Activated naive CD8-positive, alpha-beta T cell (primary cell): ENCODE measurements around the gene ATG2A.
A peak's percentile ranks its signal among the peaks of the same experiment; 100 is the strongest.

Source experiments
- H3K27ac Mint-ChIP-seq: one replicate; pipeline ENCODE4 v1.8.0; 2021; ENCODE audit warnings: mixed read lengths
- H3K27me3 Mint-ChIP-seq: one replicate; pipeline ENCODE4 v1.8.0; 2021; ENCODE audit warnings: mixed read lengths
- H3K36me3 Mint-ChIP-seq: one replicate; pipeline ENCODE4 v1.8.0; 2021; ENCODE audit warnings: mixed read lengths
- H3K4me1 Mint-ChIP-seq: one replicate; pipeline ENCODE4 v1.8.0; 2021; ENCODE audit warnings: low read depth, mixed read lengths
- H3K4me3 Mint-ChIP-seq: one replicate; pipeline ENCODE4 v1.8.0; 2021; ENCODE audit warnings: mild to moderate bottlenecking, mixed read lengths
- H3K9me3 Mint-ChIP-seq: one replicate; pipeline ENCODE4 v1.8.0; 2021; ENCODE audit warnings: low read depth, mixed read lengths

Gene ATG2A

DNA sequence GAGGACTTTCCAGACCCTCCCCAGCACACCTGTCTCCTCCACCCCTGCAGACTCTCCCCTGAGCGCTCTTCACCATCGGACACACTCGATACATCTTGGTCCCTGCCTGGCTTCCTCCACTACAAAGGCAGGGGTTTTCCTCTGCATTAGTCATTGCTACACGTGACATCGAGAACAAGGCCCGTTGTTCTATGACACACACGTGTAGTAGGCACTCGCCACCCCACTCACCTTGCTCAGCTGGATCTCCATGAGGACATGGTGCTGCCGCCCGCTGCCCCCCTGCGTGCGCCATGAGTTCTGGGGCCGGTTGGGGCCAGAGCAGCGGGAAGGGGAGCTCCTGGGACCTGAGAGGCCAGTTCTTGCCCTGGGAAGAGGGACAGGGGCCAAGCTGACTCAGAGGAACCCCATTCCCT, 16.7 kb downstream of the ATG2A start:
- Mint-ChIP-seq H3K36me3 (peaks cover 3% of the 10 kb centered on the region), H3K27me3 (no peaks in the 10 kb centered on the region), H3K4me1 (peaks cover 12% of the 10 kb centered on the region), H3K4me3 (peak overlapping the region; percentile 67), H3K9me3 (no peaks in the 10 kb centered on the region), H3K27ac (peak overlapping the region; percentile 96)

- Mint-ChIP-seq H3K27ac (no peak overlapping the region), H3K9me3 (no peaks in the 10 kb centered on the region), H3K4me3 (no peak overlapping the region), H3K36me3 (peaks cover 3% of the 10 kb centered on the region), H3K27me3 (no peaks in the 10 kb centered on the region), H3K4me1 (peaks cover 12% of the 10 kb centered on the region)
These were observed 18.5 kb downstream of the ATG2A start for GRCh38 chr11:64898541-64898940.

- Mint-ChIP-seq H3K27me3 (no peaks in the 10 kb centered on the region), H3K27ac (no peak overlapping the region), H3K36me3 (peaks cover 3% of the 10 kb centered on the region), H3K4me3 (no peak overlapping the region), H3K4me1 (peaks cover 12% of the 10 kb centered on the region), H3K9me3 (no peaks in the 10 kb centered on the region)
These were observed 18.9 kb downstream of the ATG2A start for GRCh38 chr11:64898076-64898445.

DNA sequence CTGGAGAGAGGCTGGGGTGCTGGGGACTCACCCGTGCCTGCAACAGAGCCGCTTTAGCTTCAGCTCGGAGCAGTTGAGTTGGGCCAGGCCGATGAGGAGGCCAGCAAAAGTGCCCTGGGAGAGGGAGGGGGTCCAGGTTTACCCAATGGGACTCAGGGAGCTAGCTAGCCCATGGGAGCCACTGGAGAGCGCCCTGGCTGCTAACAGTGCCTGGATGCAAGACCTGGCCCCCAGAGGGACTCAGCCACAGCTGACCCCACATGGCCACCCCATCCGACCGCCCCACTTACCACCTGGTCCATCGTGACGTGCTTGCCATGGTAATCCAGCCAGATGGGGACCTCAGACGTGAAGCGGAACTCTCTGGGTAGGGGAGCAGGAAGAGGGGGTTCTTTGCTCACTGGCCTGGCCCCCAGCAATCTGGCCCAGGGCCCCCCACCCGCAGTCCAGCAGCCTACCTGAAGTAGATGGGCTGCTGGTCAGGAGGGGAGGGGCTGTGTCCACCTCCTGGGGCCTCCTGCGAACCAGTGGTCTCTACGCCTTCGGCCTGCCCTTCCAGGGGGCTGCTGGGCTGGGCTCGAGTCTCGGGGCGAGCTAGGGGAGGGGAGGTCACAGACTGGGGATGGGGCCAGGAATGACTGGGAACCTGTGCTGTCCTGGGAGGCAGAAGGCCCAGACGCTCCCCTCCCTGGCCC, 19.5 kb downstream of the ATG2A start:
- Mint-ChIP-seq H3K4me1 (peaks cover 12% of the 10 kb centered on the region), H3K4me3 (no peak overlapping the region), H3K36me3 (peaks cover 3% of the 10 kb centered on the region), H3K27ac (no peak overlapping the region), H3K27me3 (no peaks in the 10 kb centered on the region), H3K9me3 (no peaks in the 10 kb centered on the region)

- H3K9me3 Mint-ChIP-seq = no peaks in the 10 kb centered on the region
- no peak overlapping the region for H3K4me3 Mint-ChIP-seq
- no peak overlapping the region for H3K27ac Mint-ChIP-seq
- H3K4me1 Mint-ChIP-seq = peaks cover 11% of the 10 kb centered on the region
- no peaks in the 10 kb centered on the region for H3K27me3 Mint-ChIP-seq
- H3K36me3 Mint-ChIP-seq = peaks cover 3% of the 10 kb centered on the region
These were observed 20.5 kb downstream of the ATG2A start for GRCh38 chr11:64896448-64897022.

DNA sequence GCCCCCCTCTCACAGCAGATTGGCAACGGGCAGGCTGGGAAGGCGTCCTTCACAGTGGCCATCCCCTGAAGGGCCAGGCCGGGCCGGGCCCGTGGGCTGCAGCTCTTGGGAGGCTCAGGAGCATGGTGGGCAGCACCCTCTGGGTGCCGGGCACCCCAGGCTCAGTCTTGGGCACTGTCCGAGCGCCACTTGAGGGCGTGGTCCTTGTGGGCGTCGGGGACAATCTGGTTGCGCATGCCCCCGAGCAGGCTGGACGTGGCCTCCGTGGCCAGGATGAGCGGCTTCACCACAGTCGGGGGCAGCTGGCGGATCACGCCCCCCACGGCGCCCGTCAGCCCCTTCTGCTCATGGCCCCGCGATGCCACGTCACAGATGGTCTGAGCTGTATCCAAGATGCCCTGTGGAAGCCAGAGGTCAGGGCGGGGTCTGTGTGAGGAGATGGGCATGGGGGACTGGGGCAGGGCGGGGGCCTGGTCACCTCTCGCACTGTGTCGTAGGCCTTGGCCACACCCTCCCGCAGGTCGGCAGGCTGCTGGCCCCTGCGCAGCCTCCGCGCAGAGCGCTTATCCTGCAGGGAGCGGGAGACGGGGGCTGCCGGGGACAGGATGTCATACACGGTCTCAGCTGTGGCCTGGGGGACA, 22.1 kb downstream of the ATG2A start:
- no peaks in the 10 kb centered on the region for H3K36me3 Mint-ChIP-seq
- H3K27ac Mint-ChIP-seq = no peak overlapping the region
- no peak overlapping the region for H3K4me3 Mint-ChIP-seq
- H3K27me3 Mint-ChIP-seq = no peaks in the 10 kb centered on the region
- no peaks in the 10 kb centered on the region for H3K9me3 Mint-ChIP-seq
- peaks cover 3% of the 10 kb centered on the region for H3K4me1 Mint-ChIP-seq

GRCh38 chr11:64894070-64894811, 22.8 kb downstream of the ATG2A start:
- H3K36me3 Mint-ChIP-seq = no peaks in the 10 kb centered on the region
- no peaks in the 10 kb centered on the region for H3K4me1 Mint-ChIP-seq
- H3K4me3 Mint-ChIP-seq = no peak overlapping the region
- H3K27me3 Mint-ChIP-seq = no peaks in the 10 kb centered on the region
- no peaks in the 10 kb centered on the region for H3K9me3 Mint-ChIP-seq
- H3K27ac Mint-ChIP-seq = no peak overlapping the region

DNA sequence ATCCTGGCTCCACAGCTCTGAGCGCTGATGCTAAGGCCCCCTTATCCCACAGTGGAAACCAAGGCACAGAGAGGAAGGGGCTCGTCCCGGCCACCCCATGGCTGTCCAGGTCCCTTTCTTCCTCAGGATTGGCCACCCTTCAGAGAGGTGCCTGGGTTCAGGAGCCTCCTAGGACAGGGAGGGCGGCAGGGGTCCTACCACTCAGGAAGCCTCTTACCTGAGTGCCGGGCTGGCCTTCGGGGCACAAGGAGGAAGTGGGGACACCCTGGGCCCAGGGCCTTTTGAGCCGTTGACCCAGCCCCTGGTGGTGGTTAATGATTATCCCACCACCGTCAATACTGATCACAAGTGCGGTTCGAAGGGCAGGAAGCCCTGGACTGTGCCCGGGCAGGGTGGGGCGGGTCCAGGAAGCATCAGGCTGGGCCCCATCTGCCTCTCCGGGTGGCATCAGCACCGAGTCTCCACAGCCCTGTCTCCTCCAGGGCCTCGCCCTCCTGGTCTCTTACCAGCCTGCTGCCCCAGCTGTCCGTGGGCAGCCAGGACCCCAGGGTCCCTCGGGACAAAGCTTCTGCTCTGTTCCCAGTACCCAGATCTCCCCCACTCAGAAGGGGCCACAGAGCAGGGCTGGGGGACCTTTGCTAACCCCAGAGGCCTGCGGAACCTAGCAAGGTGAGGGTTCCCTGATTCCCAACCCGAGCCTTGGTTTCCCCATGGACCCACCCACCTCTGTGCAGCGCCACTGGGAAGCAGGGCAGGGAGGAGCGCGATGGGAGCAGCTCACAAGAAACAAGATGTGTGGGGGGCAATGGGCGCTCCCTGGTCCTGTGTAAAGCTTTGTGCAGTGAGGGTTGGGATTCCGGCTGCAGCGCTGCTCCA, 23.6 kb downstream of the ATG2A start:
- H3K36me3 Mint-ChIP-seq = no peaks in the 10 kb centered on the region
- no peaks in the 10 kb centered on the region for H3K4me1 Mint-ChIP-seq
- no peaks in the 10 kb centered on the region for H3K9me3 Mint-ChIP-seq
- H3K27me3 Mint-ChIP-seq = no peaks in the 10 kb centered on the region
- H3K4me3 Mint-ChIP-seq = no peak overlapping the region
- no peak overlapping the region for H3K27ac Mint-ChIP-seq

- Mint-ChIP-seq H3K36me3 (no peaks in the 10 kb centered on the region), H3K4me3 (no peak overlapping the region), H3K4me1 (peaks cover 5% of the 10 kb centered on the region), H3K27ac (no peak overlapping the region), H3K9me3 (no peaks in the 10 kb centered on the region), H3K27me3 (no peaks in the 10 kb centered on the region)
These were observed 24.2 kb downstream of the ATG2A start for GRCh38 chr11:64892838-64893193.

GRCh38 chr11:64892411-64892831, 24.6 kb downstream of the ATG2A start:
- Mint-ChIP-seq H3K4me1 (peaks cover 7% of the 10 kb centered on the region), H3K36me3 (no peaks in the 10 kb centered on the region), H3K4me3 (no peak overlapping the region), H3K27me3 (no peaks in the 10 kb centered on the region), H3K27ac (peak overlapping the region; percentile 50), H3K9me3 (no peaks in the 10 kb centered on the region)

DNA sequence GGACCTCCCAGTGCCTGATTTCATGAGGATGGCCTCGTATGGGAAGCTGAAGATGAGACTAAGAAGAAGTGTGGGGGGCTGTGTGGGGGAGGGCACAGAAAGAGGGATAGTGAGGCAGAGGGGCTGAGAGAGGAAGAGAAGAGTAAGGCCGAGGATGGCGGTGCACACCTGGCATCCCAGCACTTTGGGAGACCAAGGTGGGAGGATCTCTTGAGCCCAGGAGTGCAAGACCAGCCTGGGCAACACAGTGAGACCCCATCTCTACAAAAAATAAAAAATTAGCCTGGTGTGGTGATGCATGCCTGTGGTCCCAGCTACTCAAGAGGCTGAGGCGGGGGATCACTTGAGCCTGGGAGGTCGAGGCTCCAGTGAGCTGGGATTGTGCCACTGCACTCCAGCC, 25.1 kb downstream of the ATG2A start:
- Mint-ChIP-seq H3K27ac (peak overlapping the region; percentile 50), H3K4me3 (no peak overlapping the region)

DNA sequence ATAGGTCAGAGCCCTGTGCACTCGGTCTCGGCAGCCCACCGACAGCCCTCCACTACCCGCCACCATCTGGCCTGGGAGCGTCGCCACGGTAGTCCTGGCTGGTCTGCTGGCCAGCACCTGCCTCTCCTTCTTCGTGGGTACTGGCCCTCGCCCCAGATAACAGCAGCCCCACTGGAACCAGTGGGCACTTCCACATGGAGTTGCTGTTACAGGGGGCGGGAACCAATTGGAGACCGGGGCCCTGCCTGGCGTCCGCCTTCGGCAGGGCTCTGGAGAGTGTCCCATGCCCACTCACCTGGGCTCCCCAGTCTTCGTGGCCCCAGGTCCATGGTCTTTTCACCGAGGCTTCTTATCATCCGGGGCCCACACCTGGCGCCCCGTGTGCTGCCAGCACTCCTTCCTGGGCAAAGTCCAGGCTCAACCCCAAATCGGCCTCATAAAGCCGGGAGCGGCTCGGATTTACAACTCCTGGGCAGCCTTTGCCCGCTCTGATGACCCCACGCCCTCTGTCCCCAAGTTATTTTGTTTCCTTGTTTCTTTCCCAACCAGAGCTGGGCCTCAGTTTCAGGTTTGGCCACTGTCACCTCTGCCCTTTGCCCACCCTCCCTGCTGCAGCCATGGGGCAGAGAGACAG, 25.7 kb downstream of the ATG2A start:
- Mint-ChIP-seq H3K9me3 (no peaks in the 10 kb centered on the region), H3K4me3 (no peak overlapping the region), H3K4me1 (peaks cover 10% of the 10 kb centered on the region), H3K27ac (peak overlapping the region; percentile 28), H3K36me3 (no peaks in the 10 kb centered on the region), H3K27me3 (no peaks in the 10 kb centered on the region)

More for the DNA sequence above, 25.1 kb downstream of the ATG2A start:
- Mint-ChIP-seq H3K9me3 (no peaks in the 10 kb centered on the region), H3K27me3 (no peaks in the 10 kb centered on the region), H3K36me3 (no peaks in the 10 kb centered on the region), H3K4me1 (peaks cover 10% of the 10 kb centered on the region)

GRCh38 chr11:64890522-64890939, 26.5 kb downstream of the ATG2A start:
- Mint-ChIP-seq H3K4me1 (peaks cover 16% of the 10 kb centered on the region), H3K4me3 (no peak overlapping the region), H3K27ac (no peak overlapping the region), H3K9me3 (no peaks in the 10 kb centered on the region), H3K36me3 (no peaks in the 10 kb centered on the region), H3K27me3 (no peaks in the 10 kb centered on the region)
